Measurements from ENCODE around the gene SOD3. TPM values are rescaled to one million over a fixed set of nuclear protein-coding genes. Genes with fewer than 3 reads are reported as not detected.

Gene SOD3
- total RNA-seq, 1 experiment from 2014 or later: not detected

DNA sequence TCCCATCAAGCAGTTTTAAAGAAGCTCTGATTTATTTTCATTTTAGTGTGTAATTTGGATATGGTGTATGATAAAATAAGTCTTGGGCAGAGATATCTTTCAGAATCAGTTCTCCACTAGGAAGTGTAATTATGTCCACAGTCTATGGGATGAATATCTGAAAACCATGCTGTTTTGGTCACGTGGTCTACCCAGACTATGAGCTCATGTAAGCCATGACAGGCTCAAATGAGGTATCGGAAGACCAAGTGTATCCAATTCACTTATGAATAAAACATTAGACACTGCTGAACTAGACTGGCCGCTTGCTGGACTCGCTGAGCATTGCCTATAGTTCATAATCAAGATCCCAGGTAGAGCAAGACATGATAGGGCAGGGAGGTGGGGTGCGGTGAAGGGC, 50.5 kb downstream of the SOD3 start:
- H3K27ac ChIP-seq (ENCODE audit: low read length): no peak overlapping the region
- H3K36me3 ChIP-seq (ENCODE audit: insufficient read depth, low read length): no peaks in the 10 kb centered on the region
- no peak overlapping the region for H2AFZ ChIP-seq (ENCODE audit: low read length)
- peaks cover 30% of the 10 kb centered on the region for H3K4me1 ChIP-seq (ENCODE audit: low read length)
- H3K4me3 ChIP-seq (ENCODE audit: low read length): no peak overlapping the region
- no peak overlapping the region for H3K4me2 ChIP-seq (ENCODE audit: low read depth, low read length, poor library complexity, severe bottlenecking)
- no peak overlapping the region for H3K9ac ChIP-seq (ENCODE audit: low read length)
- H3K9me3 ChIP-seq (ENCODE audit: low read length): no peaks in the 10 kb centered on the region
- H3K79me2 ChIP-seq (ENCODE audit: low read length): no peaks in the 10 kb centered on the region
- H3K9me2 ChIP-seq (replicated peaks; ENCODE audit: insufficient read depth, low read length): no peaks in the 10 kb centered on the region
- no peaks in the 10 kb centered on the region for H3K27me3 ChIP-seq (ENCODE audit: low read length)
- no peak for DNase-seq
- H4K20me1 ChIP-seq (ENCODE audit: insufficient read depth, low read depth, low read length): no peaks in the 10 kb centered on the region

DNA sequence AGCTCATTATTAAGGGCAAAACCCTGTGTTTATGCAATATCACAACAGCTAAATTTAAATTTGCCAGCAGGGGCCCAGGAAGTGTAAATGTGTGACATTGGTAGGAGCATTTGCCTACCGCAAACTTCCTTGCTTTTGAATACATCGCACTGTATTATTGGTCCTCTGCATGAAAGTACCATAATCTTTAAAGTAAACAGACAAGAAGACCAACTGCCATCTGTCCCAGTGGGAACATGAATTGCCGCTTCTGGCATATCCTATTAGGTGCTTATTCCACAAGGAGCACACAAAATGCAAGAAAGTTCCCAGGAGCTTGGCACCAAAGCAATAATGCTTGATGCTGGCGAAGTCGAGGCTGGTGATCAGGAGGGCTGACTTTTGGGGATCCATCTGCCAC, 51.3 kb downstream of the SOD3 start:
- Histone ChIP-seq H3K9ac (ENCODE audit: low read length) (no peak overlapping the region), H3K4me3 (ENCODE audit: low read length) (no peak overlapping the region), H4K20me1 (ENCODE audit: insufficient read depth, low read depth, low read length) (no peaks in the 10 kb centered on the region), H3K4me1 (ENCODE audit: low read length) (peaks cover 31% of the 10 kb centered on the region), H3K79me2 (ENCODE audit: low read length) (no peaks in the 10 kb centered on the region), H3K27me3 (ENCODE audit: low read length) (no peaks in the 10 kb centered on the region), H3K4me2 (ENCODE audit: low read depth, low read length, poor library complexity, severe bottlenecking) (no peak overlapping the region), H3K36me3 (ENCODE audit: insufficient read depth, low read length) (no peaks in the 10 kb centered on the region), H2AFZ (ENCODE audit: low read length) (no peak overlapping the region), H3K9me3 (ENCODE audit: low read length) (no peaks in the 10 kb centered on the region), H3K27ac (ENCODE audit: low read length) (no peak overlapping the region), H3K9me2 (replicated peaks; ENCODE audit: insufficient read depth, low read length) (no peaks in the 10 kb centered on the region)
- no peak for DNase-seq

DNA sequence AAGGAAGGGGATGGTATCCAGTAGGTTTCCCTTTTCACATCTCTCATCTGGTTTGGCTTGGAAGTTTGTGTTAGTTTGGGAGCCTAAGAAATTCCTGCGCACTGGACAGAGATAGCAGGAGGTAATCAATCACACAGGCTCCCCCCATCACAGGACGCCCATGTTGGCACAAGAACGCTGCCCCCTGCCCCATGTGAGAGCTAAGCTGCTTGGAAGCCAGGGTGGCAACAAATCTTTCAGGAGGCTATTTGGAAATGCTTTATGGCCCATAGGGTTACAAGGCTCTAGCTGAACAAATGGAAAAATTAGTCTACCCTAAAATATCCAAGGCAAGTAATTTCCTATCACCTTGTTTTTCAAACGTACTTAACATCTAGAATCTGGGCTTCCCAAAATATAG, 54.0 kb downstream of the SOD3 start:
- H3K36me3 ChIP-seq (ENCODE audit: insufficient read depth, low read length): no peaks in the 10 kb centered on the region
- no peak overlapping the region for H3K4me3 ChIP-seq (ENCODE audit: low read length)
- no peak overlapping the region for H3K27ac ChIP-seq (ENCODE audit: low read length)
- no peaks in the 10 kb centered on the region for H3K27me3 ChIP-seq (ENCODE audit: low read length)
- no peaks in the 10 kb centered on the region for H3K9me3 ChIP-seq (ENCODE audit: low read length)
- no peak for DNase-seq
- H3K9ac ChIP-seq (ENCODE audit: low read length): no peak overlapping the region
- H2AFZ ChIP-seq (ENCODE audit: low read length): no peak overlapping the region
- no peaks in the 10 kb centered on the region for H4K20me1 ChIP-seq (ENCODE audit: insufficient read depth, low read depth, low read length)
- H3K79me2 ChIP-seq (ENCODE audit: low read length): no peaks in the 10 kb centered on the region
- no peaks in the 10 kb centered on the region for H3K9me2 ChIP-seq (replicated peaks; ENCODE audit: insufficient read depth, low read length)
- H3K4me2 ChIP-seq (ENCODE audit: low read depth, low read length, poor library complexity, severe bottlenecking): no peak overlapping the region
- peaks cover 40% of the 10 kb centered on the region for H3K4me1 ChIP-seq (ENCODE audit: low read length)

DNA sequence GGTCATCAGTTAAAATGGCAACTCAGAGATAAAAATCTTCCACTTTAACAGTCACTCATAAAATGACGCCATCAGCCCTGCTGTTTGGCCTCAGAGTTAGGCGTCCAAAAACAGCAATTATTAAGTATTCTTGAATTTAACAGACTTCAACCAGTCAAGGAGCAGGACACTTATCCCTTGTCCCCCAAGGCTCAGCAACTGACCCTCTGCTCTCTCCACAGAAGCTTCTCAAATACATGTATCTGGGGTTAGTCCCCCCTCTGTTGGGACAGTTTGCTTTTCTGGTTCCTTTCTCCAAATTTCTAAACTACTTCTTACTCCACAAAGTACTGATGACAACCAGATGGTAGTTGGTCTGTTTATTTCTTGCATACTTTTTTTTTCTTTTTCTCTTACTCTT, 54.4 kb downstream of the SOD3 start:
- H3K9ac ChIP-seq (ENCODE audit: low read length): no peak overlapping the region

More for the DNA sequence above, 54.4 kb downstream of the SOD3 start:
- H3K4me2 ChIP-seq (ENCODE audit: low read depth, low read length, poor library complexity, severe bottlenecking): no peak overlapping the region
- no peaks in the 10 kb centered on the region for H3K79me2 ChIP-seq (ENCODE audit: low read length)
- no peak overlapping the region for H2AFZ ChIP-seq (ENCODE audit: low read length)
- H3K9me2 ChIP-seq (replicated peaks; ENCODE audit: insufficient read depth, low read length): no peaks in the 10 kb centered on the region
- no peaks in the 10 kb centered on the region for H3K27me3 ChIP-seq (ENCODE audit: low read length)
- H3K4me3 ChIP-seq (ENCODE audit: low read length): no peak overlapping the region
- H4K20me1 ChIP-seq (ENCODE audit: insufficient read depth, low read depth, low read length): no peaks in the 10 kb centered on the region
- DNase-seq: no peak
- no peaks in the 10 kb centered on the region for H3K36me3 ChIP-seq (ENCODE audit: insufficient read depth, low read length)
- peaks cover 40% of the 10 kb centered on the region for H3K4me1 ChIP-seq (ENCODE audit: low read length)
- H3K9me3 ChIP-seq (ENCODE audit: low read length): no peaks in the 10 kb centered on the region
- no peak overlapping the region for H3K27ac ChIP-seq (ENCODE audit: low read length)

Small RNA genes lying within 50 kb of the gene (small RNA-seq; reads per million reads assigned to genes)
- not detected for gene AC006390.1

Other genes with a start within 250 kb of the SOD3 start
- gene DHX15, start 211.0 kb upstream of the SOD3 start, total RNA-seq (2014; rRNA removed; shearing (Covaris generic); ENCODE audit: low replicate concordance): 109 and 189 TPM in 2 replicates
- 0.11 and 0.87 TPM in 2 replicates for gene CCDC149, start 117.5 kb downstream of the SOD3 start, total RNA-seq (2014; rRNA removed; shearing (Covaris generic); ENCODE audit: low replicate concordance)
- not detected in 2 replicates for gene LGI2, start 235.4 kb downstream of the SOD3 start, total RNA-seq (2014; rRNA removed; shearing (Covaris generic); ENCODE audit: low replicate concordance)